Measurements from ENCODE around the gene GLCE.

- TF ChIP-seq CTCF (IDR thresholded peaks at IDR 0.05 in 2 of 3, conservative IDR thresholded peaks at IDR 0.05 in 1 of 3; ENCODE audit: insufficient read depth in 2 of 3, low read depth in 1 of 3, low read length in 3 of 3) (no peak), FOSL1 (tag; conservative IDR thresholded peaks at IDR 0.05) (no peak), IFI16 (CRISPR knock-in tag; IDR thresholded peaks at IDR 0.05) (no peak), SIN3A (IDR thresholded peaks at IDR 0.05; ENCODE audit: borderline replicate concordance in 2 of 2, control insufficient read depth in 1 of 2, low read depth in 2 of 2, low read length in 2 of 2) (no peak), IRF9 (tag; IDR thresholded peaks at IDR 0.05) (no peak), ATF7 (IDR thresholded peaks at IDR 0.05) (no peak), JUNB (CRISPR knock-in tag; conservative IDR thresholded peaks at IDR 0.05) (no peak), ETV6 (IDR thresholded peaks at IDR 0.05; ENCODE audit: borderline replicate concordance in 1 of 2, low read depth in 2 of 2, low read length in 1 of 2) (no peak), ETV6 (CRISPR knock-in tag; IDR thresholded peaks at IDR 0.05; ENCODE audit: borderline replicate concordance) (no peak), SMAD2 (IDR thresholded peaks at IDR 0.05; ENCODE audit: low read depth, low read length) (no peak), ZNF274 (IDR thresholded peaks at IDR 0.05; ENCODE audit: borderline replicate concordance, low read depth, low read length) (no peak), ZBTB26 (CRISPR knock-in tag; IDR thresholded peaks at IDR 0.05) (no peak), JUN (IDR thresholded peaks at IDR 0.05; ENCODE audit: borderline replicate concordance, low read depth, low read length) (no peak), JUN (CRISPR knock-in tag; IDR thresholded peaks at IDR 0.05; ENCODE audit: borderline replicate concordance) (no peak), TRIM25 (IDR thresholded peaks at IDR 0.05; ENCODE audit: borderline replicate concordance) (no peak)
These were observed 11.3 kb upstream of the GLCE start for GRCh38 chr15:69149163-69149562.
